Measurements from ENCODE around the gene EEFSEC. TPM values are rescaled to one million over a fixed set of nuclear protein-coding genes. Genes with fewer than 3 reads are reported as not detected.

The EEFSEC gene
- total and polyA plus RNA-seq, 2 of the 8 experiments (the other 6 are each of a cell fraction or from before 2014, with no cell fraction given): 13.1 to 19.8 TPM

GRCh38 chr3:128379367-128380160 is 226.3 kb downstream of the EEFSEC start:
- Histone ChIP-seq H3K9ac (replicated peaks in 1 of 4; ENCODE audit: extremely low read depth in 1 of 4, low read depth in 3 of 4, low read length in 3 of 4) (no peak overlapping the region), H2AFZ (ENCODE audit: low read length) (no peak overlapping the region), H3K36me3 (ENCODE audit: control insufficient read depth in 2 of 4, insufficient read depth in 4 of 4, low read length in 3 of 4) (no peaks in the 10 kb centered on the region), H4K20me1 (replicated peaks in 1 of 2; ENCODE audit: control insufficient read depth in 1 of 2, insufficient read depth in 2 of 2, low read length in 2 of 2) (peaks cover 0 to 3% of the 10 kb centered on the region in 2 experiments), H3K23me2 (ENCODE audit: low read depth, low read length) (no peaks in the 10 kb centered on the region), H4K8ac (ENCODE audit: extremely low read depth, insufficient read depth, low read length) (no peak overlapping the region), H3K4ac (replicated peaks; ENCODE audit: insufficient read length, low read depth, low read length) (no peak overlapping the region), H3K79me1 (ENCODE audit: low read depth, low read length) (no peaks in the 10 kb centered on the region), H3K14ac (ENCODE audit: insufficient read length) (no peak overlapping the region), H2BK15ac (ENCODE audit: low read length) (no peak overlapping the region), H3K79me2 (ENCODE audit: control insufficient read depth in 1 of 2, insufficient read depth in 2 of 2, low read length in 2 of 2) (no peaks in the 10 kb centered on the region), H4K5ac (ENCODE audit: insufficient read length, low read depth, low read length) (no peak overlapping the region), H3K27me3 (replicated peaks in 1 of 4; ENCODE audit: control insufficient read depth in 3 of 4, extremely low read depth in 1 of 4, insufficient read depth in 3 of 4, low read length in 3 of 4) (0 out of 7 replicates have a peak, but pooled peaks cover 0 to 2% (median 0%) of the 10 kb centered on the region in 4 experiments), H3K9me3 (ENCODE audit: insufficient read depth in 2 of 2, low read depth in 1 of 2, low read length in 1 of 2) (no peaks in the 10 kb centered on the region), H2BK5ac (ENCODE audit: low read depth, low read length) (no peak overlapping the region), H3K56ac (replicated peaks; ENCODE audit: insufficient read length, low read depth, low read length) (no peak overlapping the region), H2AK5ac (ENCODE audit: low read depth, low read length) (no peak overlapping the region), H3K4me2 (ENCODE audit: insufficient read depth in 1 of 2, low read depth in 2 of 2, low read length in 2 of 2) (no peak overlapping the region), H3K27ac (ENCODE audit: low read depth, low read length) (no peak overlapping the region), H3K4me3 (ENCODE audit: extremely low read depth in 1 of 4, insufficient read depth in 2 of 4, low read depth in 3 of 4, low read length in 4 of 4) (no peak overlapping the region), H3K23ac (ENCODE audit: insufficient read length) (no peak overlapping the region), H3K4me1 (replicated peaks in 1 of 4; ENCODE audit: control insufficient read depth in 3 of 4, insufficient read depth in 4 of 4, low read length in 3 of 4) (no peaks in the 10 kb centered on the region), H3K18ac (ENCODE audit: extremely low read depth, low read length) (no peak overlapping the region), H2BK12ac (ENCODE audit: low read depth, low read length) (no peak overlapping the region), H2BK20ac (ENCODE audit: low read length) (no peak overlapping the region), H2BK120ac (replicated peaks; ENCODE audit: low read depth, low read length) (no peak overlapping the region), H4K91ac (replicated peaks; ENCODE audit: insufficient read length, low read length) (no peak overlapping the region)
- DNase-seq (ENCODE audit: low read depth in 1 of 2, low spot score in 2 of 2) (no peak), FAIRE-seq (no peak)
- ChIA-PET CTCF (ENCODE audit: partially characterized antibody) (interaction anchor here (1.0 to 1.5 kb wide), 2 partner anchors 10 to 11 kb away, joined by 3 read pairs; no protein-coding TSS in a partner anchor), POLR2A (ENCODE audit: partially characterized antibody) (no interaction called here)
- 0 out of 4 replicates have a peak, but pooled peaks of 1 of the 3 experiments have one; percentile 6 for TF ChIP-seq CTCF (IDR thresholded peaks at IDR 0.05; ENCODE audit: control extremely low read depth in 1 of 3, insufficient read depth in 1 of 3, low read depth in 1 of 3, low read length in 3 of 3)
- no peak for TF ChIP-seq CBX8 (IDR thresholded peaks at IDR 0.05; ENCODE audit: borderline replicate concordance, low read depth, low read length)
- TF ChIP-seq RAD21 (IDR thresholded peaks at IDR 0.05 in 1 of 2, conservative IDR thresholded peaks at IDR 0.05 in 1 of 2; ENCODE audit: low read depth in 2 of 2, low read length in 2 of 2): peak in 1 of 2 experiments; percentile 23; a peak in 1 of 4 replicates
- TF ChIP-seq POLR2AphosphoS5 (IDR thresholded peaks at IDR 0.05; ENCODE audit: low read depth, low read length): no peak
- TF ChIP-seq EGR1 (IDR thresholded peaks at IDR 0.05; ENCODE audit: borderline replicate concordance, low read depth, low read length): no peak
- no peak for TF ChIP-seq CBX5 (IDR thresholded peaks at IDR 0.05; ENCODE audit: low read depth, low read length)
- TF ChIP-seq PHF8 (conservative IDR thresholded peaks at IDR 0.05; ENCODE audit: low read depth, low read length): no peak
- WGBS, 2 experiments (ENCODE audit: extremely low coverage in 1 of 2, insufficient coverage in 1 of 2, insufficient read length in 1 of 2, insufficient replicate concordance in 2 of 2, low coverage in 1 of 2, low lambda C conversion rate in 2 of 2, missing lambda C conversion rate in 1 of 2): 90% methylated on average over 12 of the region's 12 CpGs; no CpG with 5 or more reads in 1 of the 2 experiments
